Hepatocyte (in vitro differentiated cells): ENCODE results near the gene GPC5.

ENCODE experiments used
- EZH2 ChIP-seq: fragments of 200-600 bp; sonication (generic); IDR thresholded peaks from 2 replicates; pipeline ENCODE4 v1.6.1; 2016; ENCODE audit warnings: antibody characterized with exemption, mild to moderate bottlenecking, borderline replicate concordance
- EZH2phosphoT487 ChIP-seq: fragments of 200-600 bp; sonication (generic); IDR thresholded peaks from one replicate; pipeline ENCODE4 v1.6.1; 2018; ENCODE audit warnings: antibody characterized with exemption, mild to moderate bottlenecking, low read depth, moderate library complexity; ENCODE audit not compliant: unreplicated experiment, severe bottlenecking
- TF ChIP-seq, protein P1 (sequence below): fragments of 200-600 bp; sonication (generic); IDR thresholded peaks from 2 replicates; pipeline ENCODE4 v1.5.1; 2016; ENCODE audit warnings: antibody characterized with exemption, mild to moderate bottlenecking; ENCODE audit not compliant: poor library complexity

DNA sequence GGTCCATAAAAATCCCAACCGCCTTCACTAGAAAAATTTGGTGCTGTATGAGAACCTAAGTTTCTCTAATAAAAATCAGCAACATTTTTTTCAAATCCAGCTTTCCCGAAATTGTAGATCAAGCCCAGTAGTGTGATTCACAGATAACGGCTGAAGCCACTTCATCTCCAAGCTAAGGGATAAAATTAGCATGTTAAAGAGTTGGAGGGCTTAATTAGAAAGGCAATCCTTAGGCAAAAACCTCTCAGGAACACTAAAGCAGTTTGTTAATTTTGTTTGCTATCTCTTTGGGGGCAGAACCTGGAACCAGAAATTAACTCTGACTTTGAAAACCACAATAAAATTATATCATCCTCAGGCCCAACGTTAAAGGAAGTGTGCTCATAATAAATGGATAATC, 820.2 kb downstream of the GPC5 start:
- TF ChIP-seq, protein P1, sequence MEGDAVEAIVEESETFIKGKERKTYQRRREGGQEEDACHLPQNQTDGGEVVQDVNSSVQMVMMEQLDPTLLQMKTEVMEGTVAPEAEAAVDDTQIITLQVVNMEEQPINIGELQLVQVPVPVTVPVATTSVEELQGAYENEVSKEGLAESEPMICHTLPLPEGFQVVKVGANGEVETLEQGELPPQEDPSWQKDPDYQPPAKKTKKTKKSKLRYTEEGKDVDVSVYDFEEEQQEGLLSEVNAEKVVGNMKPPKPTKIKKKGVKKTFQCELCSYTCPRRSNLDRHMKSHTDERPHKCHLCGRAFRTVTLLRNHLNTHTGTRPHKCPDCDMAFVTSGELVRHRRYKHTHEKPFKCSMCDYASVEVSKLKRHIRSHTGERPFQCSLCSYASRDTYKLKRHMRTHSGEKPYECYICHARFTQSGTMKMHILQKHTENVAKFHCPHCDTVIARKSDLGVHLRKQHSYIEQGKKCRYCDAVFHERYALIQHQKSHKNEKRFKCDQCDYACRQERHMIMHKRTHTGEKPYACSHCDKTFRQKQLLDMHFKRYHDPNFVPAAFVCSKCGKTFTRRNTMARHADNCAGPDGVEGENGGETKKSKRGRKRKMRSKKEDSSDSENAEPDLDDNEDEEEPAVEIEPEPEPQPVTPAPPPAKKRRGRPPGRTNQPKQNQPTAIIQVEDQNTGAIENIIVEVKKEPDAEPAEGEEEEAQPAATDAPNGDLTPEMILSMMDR = no peak
- TF ChIP-seq EZH2phosphoT487 (no peak), EZH2 (no peak)
